Skeletal muscle cell (primary cell): ENCODE data around the gene ADAM8.
"Not testable (repeated sequence)": the region's sequence is repeated elsewhere in the genome, so short reads cannot be mapped to it uniquely, and the experiment has no call there.

Experiments used
- DNase-seq: peaks from one replicate; pipeline ENCODE4 v3.0.0-alpha.2; 2010; ENCODE audit warnings: low read depth
- H3K4me3 ChIP-seq: 2 replicates; pipeline ENCODE4 v1.5.1; 2011; ENCODE audit warnings: low read depth, mild to moderate bottlenecking, control low read depth, low read length, moderate library complexity

The ADAM8 gene

GRCh38 chr10:133276435-133277201 lies at the start of gene ADAM8:
TSS of gene ADAM8 (minus strand) at chr10:133276868. CDS start at chr10:133276817, 51 bp downstream.
- H3K4me3 ChIP-seq, result no peak within 1 kb of the TSS
- DNase-seq, result no peak

DNA sequence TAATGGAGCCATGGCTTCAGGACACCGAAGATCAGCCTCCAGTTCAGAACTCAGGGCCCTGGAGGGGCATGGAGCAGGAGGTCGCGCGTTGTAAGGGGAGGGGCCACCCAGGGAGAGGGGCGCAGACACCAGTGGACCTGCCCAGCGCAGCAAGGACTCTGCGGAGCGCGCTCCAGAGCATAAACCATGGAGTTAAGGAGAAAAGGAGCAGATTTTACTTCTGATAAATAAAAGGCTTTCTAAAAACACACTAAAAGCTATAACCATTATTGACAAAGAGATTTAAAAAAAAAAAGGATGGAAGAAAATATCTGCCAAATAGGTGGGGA lies 49.5 kb upstream of the ADAM8 start:
- DNase-seq, result no peak
- peak overlapping the region; percentile 35 for H3K4me3 ChIP-seq

GRCh38 chr10:133325440-133326222 lies 49.0 kb upstream of the ADAM8 start:
- H3K4me3 ChIP-seq, result peak overlapping the region; percentile 41
- DNase-seq, result no peak

GRCh38 chr10:133324857-133325260 lies 48.2 kb upstream of the ADAM8 start:
- DNase-seq, result no peak
- peak overlapping the region; percentile 41 for H3K4me3 ChIP-seq

DNA sequence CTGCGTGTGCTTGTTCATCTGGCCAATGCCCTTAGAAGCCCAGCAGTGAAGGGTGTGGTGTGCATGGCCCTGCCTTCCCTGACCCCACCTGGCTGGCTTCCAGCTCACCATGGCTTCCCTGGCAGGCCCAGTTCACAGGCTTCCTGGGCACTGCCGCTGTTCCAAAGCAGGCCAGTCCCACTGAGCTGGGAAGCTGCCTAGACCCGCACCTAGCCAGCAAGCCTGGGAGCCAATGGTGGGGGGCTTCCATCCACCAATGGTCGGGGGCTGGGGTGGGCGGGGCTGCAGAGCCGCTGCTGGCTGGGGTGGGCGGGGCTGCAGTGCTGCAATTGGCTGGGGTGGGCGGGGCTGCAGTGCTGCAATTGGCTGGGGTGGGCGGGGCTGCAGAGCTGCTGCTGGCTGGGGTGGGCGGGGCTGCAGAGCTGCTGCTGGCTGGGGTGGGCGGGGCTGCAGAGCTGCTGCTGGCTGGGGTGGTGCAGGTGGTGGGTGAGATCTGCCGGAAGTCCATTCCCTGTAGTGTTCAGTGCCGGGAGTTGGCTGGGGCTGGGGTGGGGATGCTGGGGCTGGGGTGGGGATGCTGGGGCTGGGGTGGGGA lies 47.6 kb upstream of the ADAM8 start:
- H3K4me3 ChIP-seq, result peak overlapping the region; percentile 9
- DNase-seq, result no peak

- H3K4me3 ChIP-seq, DNase-seq: not testable (repeated sequence)
Measured at GRCh38 chr10:133322064-133322709, 45.5 kb upstream of the ADAM8 start.

- DNase-seq, H3K4me3 ChIP-seq: not testable (repeated sequence)
Measured at GRCh38 chr10:133320852-133321422, 44.3 kb upstream of the ADAM8 start.

- peak overlapping the region; percentile 47 for H3K4me3 ChIP-seq
- DNase-seq, result no peak
Measured at GRCh38 chr10:133318494-133319127, 41.9 kb upstream of the ADAM8 start.

- no peak overlapping the region for H3K4me3 ChIP-seq
- DNase-seq, result no peak
Measured at GRCh38 chr10:133316732-133317131, 40.1 kb upstream of the ADAM8 start.

GRCh38 chr10:133316266-133316665 lies 39.6 kb upstream of the ADAM8 start:
- no peak for DNase-seq
- no peak overlapping the region for H3K4me3 ChIP-seq

DNA sequence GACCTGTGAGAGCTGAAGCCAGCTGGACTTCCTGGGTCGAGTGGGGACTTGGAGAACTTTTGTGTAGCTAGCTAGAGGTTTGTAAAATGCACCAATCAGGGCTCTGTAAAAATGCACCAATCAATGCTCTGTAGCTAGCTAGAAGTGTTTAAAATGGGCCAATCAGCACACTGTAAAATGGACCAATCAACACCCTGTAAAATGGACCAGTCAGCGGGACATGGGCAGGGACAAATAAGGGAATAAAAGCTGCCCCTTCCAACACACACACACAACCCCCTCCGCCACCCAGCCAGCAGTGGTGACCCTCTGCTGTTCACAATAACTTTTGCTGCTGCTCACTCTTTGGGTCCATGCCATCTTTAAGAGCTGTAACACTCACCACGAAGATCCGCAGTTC lies 39.2 kb upstream of the ADAM8 start:
- no peak for DNase-seq

DNA sequence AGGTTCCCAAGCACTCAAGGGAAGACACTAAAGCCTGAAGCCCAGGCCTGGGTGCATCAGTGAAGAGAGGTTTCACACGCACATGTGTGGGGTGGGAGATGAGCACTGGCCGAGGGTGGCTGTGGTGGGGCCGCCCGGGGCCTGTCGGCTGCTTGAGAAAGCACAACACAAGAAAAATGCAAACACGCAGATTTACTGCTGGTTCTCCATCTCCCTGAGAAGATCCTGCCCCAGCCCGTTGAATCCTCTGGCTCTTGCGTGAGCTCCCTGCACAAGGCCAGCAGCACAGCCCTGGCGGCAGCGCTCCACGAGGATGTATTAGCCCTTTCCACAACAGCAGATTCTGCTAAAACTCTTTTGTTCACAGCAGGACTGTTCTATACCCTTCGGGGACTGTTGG lies 38.2 kb upstream of the ADAM8 start:
- H3K4me3 ChIP-seq, result no peak overlapping the region
- DNase-seq, result no peak

More for the DNA sequence above, 39.2 kb upstream of the ADAM8 start:
- no peak overlapping the region for H3K4me3 ChIP-seq

DNA sequence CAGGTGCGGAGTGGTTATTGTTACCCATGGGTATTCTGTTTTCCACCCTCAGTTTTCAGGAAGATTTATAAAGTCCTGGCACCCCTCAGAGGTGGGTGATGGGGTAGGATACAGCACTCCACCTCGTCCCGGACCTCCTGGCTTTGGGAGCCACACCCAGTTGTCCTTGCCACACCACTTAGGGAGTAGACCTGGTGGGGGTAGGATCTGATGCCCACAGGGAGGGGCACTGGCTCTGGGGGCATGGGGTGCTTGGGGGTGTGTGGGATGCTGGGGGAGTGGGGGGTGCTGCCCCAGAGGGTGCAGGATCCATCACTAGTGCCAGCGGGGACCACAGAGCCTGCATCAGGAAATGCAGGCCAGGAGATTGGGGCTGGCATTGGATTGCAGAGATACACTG lies 36.5 kb upstream of the ADAM8 start:
- DNase-seq, result no peak
- no peak overlapping the region for H3K4me3 ChIP-seq

GRCh38 chr10:133312769-133313145 lies 36.1 kb upstream of the ADAM8 start:
- no peak overlapping the region for H3K4me3 ChIP-seq
- DNase-seq, result no peak

DNA sequence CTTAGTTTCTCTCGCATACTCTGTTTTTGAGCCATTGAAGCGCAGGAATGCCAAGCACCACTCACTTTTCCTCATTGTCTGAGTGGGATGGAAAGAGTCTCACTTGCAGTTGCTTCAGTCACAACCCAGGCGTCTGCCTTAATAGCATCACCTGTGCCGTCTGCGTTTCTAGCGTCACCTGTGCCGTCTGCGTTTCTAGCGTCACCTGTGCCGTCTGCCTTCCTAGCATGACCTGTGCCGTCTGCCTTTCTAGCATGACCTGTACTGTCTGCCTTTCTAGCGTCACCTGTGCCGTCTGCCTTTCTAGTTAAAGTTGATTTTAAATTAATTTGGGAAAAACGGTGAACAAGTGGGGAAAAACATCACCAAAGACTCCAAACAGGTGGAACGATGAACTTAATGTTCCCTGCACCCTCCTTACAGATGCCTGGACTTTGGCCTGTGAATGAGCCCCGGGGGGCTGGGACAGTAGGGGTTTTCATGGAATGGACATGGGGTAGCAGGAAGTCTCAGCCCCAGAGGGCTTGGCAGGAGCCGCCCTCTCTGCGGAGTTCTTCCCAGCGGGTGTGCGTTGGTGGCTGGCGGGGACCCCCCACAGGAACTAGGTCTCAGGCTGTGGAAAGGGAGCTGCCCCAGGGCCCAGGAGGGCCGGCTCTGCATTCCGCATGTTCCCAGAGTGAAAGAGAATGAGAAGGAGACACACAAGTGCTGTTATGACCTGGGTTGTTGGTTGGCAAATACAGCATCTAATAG lies 35.5 kb upstream of the ADAM8 start:
- DNase-seq, result no peak
- no peak overlapping the region for H3K4me3 ChIP-seq

DNA sequence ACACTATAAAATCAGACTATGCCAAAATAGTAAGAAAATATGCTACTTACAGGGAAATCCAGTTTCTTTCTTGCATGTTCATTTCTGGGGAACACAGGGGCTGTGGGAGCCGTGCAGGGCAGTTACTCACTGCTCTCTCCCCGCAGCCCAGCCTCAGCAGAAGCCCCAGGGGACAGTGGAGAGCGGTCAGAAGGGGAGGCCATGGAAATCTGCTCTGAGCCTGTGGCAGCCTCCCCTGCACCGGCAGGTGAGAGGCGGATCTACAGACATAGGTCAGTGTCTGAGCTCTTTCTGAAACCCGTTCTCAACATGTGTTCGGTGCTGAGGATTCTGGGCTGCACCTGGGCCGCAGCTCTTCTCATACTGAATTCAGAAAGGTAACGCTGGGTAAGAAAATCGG lies 34.9 kb upstream of the ADAM8 start:
- DNase-seq, result no peak
- H3K4me3 ChIP-seq, result no peak overlapping the region

DNA sequence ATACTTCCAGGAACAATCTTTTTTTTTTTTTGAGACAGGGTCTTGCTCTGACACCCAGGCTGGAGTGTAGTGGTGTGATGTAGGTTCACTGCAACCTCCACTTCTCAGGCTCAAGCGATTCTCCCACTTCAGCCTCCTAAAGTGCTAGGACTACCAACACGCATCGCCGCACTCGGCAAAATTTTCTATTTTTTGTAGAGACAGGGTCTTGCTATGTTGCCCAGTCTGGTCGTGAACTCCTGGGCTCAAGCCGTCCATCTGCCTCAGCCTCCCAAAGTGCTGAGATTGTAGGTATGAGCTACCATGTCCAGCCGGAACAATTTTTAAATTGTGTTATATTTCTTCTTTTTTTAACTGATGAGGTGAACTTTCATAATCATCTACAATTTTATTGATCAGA lies 34.1 kb upstream of the ADAM8 start:
- no peak for DNase-seq
- no peak overlapping the region for H3K4me3 ChIP-seq

GRCh38 chr10:133310399-133310755 lies 33.7 kb upstream of the ADAM8 start:
- DNase-seq, result no peak
- no peak overlapping the region for H3K4me3 ChIP-seq
